ENCODE results near the gene RASGEF1C.
"Not testable (repeated sequence)": the region's sequence is repeated elsewhere in the genome, so short reads cannot be mapped to it uniquely, and the experiment has no call there.

RASGEF1C gene

GRCh38 chr5:180210961-180211760 is 2.1 kb upstream of the RASGEF1C start:
- peaks cover 14% of the 10 kb centered on the region for H3K27me3 ChIP-seq (ENCODE audit: low read depth, low read length)

GRCh38 chr5:180210077-180210476 is 1.1 kb upstream of the RASGEF1C start:
- H3K4me3 ChIP-seq (ENCODE audit: low read depth in 1 of 2, low read length in 2 of 2); H3K9me3 ChIP-seq (ENCODE audit: control insufficient read depth in 1 of 2, low read length in 2 of 2); H3K36me3 ChIP-seq (ENCODE audit: control insufficient read depth in 1 of 2, insufficient read depth in 2 of 2, low read length in 2 of 2); H3K27ac ChIP-seq (ENCODE audit: low read length); H3K4me1 ChIP-seq (ENCODE audit: control insufficient read depth in 1 of 2, insufficient read depth in 2 of 2, low read length in 2 of 2): not testable (repeated sequence)
- H3K27me3 ChIP-seq (ENCODE audit: low read depth, low read length) = peaks cover 14% of the 10 kb centered on the region

More at GRCh38 chr5:180210961-180211760, 2.1 kb upstream of the RASGEF1C start:
- peaks cover 0 to 15% of the 10 kb centered on the region in 2 donors for H3K9me3 ChIP-seq (ENCODE audit: control insufficient read depth in 1 of 2, low read length in 2 of 2)
- H3K4me1 ChIP-seq (ENCODE audit: control insufficient read depth in 1 of 2, insufficient read depth in 2 of 2, low read length in 2 of 2) = peaks cover 0 to 9% of the 10 kb centered on the region in 2 donors
- H3K4me3 ChIP-seq (ENCODE audit: low read depth in 1 of 2, low read length in 2 of 2) = no peak overlapping the region
- H3K36me3 ChIP-seq (ENCODE audit: control insufficient read depth in 1 of 2, insufficient read depth in 2 of 2, low read length in 2 of 2) = no peaks in the 10 kb centered on the region
- H3K27ac ChIP-seq (ENCODE audit: low read length) = no peak overlapping the region

- Histone ChIP-seq H3K4me3 (ENCODE audit: low read depth in 1 of 2, low read length in 2 of 2) (peak overlapping the region; percentile 33 to 59), H3K4me1 (ENCODE audit: control insufficient read depth in 1 of 2, insufficient read depth in 2 of 2, low read length in 2 of 2) (peaks cover 0 to 9% of the 10 kb centered on the region in 2 donors), H3K36me3 (ENCODE audit: control insufficient read depth in 1 of 2, insufficient read depth in 2 of 2, low read length in 2 of 2) (no peaks in the 10 kb centered on the region), H3K27me3 (ENCODE audit: low read depth, low read length) (peaks cover 14% of the 10 kb centered on the region), H3K27ac (ENCODE audit: low read length) (no peak overlapping the region), H3K9me3 (ENCODE audit: control insufficient read depth in 1 of 2, low read length in 2 of 2) (no peaks in the 10 kb centered on the region)
Measured at GRCh38 chr5:180208435-180209081, 453 bp downstream of the RASGEF1C start.

- Histone ChIP-seq H3K27me3 (ENCODE audit: low read depth, low read length) (peaks cover 14% of the 10 kb centered on the region), H3K4me1 (ENCODE audit: control insufficient read depth in 1 of 2, insufficient read depth in 2 of 2, low read length in 2 of 2) (peaks cover 0 to 9% of the 10 kb centered on the region in 2 donors), H3K36me3 (ENCODE audit: control insufficient read depth in 1 of 2, insufficient read depth in 2 of 2, low read length in 2 of 2) (no peaks in the 10 kb centered on the region), H3K9me3 (ENCODE audit: control insufficient read depth in 1 of 2, low read length in 2 of 2) (no peaks in the 10 kb centered on the region), H3K4me3 (ENCODE audit: low read depth in 1 of 2, low read length in 2 of 2) (peak overlapping the region; percentile 33 to 59), H3K27ac (ENCODE audit: low read length) (no peak overlapping the region)
Measured at GRCh38 chr5:180208038-180208434, 975 bp downstream of the RASGEF1C start.

- Histone ChIP-seq H3K27me3 (ENCODE audit: low read depth, low read length) (peaks cover 14% of the 10 kb centered on the region), H3K36me3 (ENCODE audit: control insufficient read depth in 1 of 2, insufficient read depth in 2 of 2, low read length in 2 of 2) (no peaks in the 10 kb centered on the region), H3K27ac (ENCODE audit: low read length) (no peak overlapping the region), H3K4me3 (ENCODE audit: low read depth in 1 of 2, low read length in 2 of 2) (peak overlapping the region in 1 of 2 donors; percentile 59), H3K4me1 (ENCODE audit: control insufficient read depth in 1 of 2, insufficient read depth in 2 of 2, low read length in 2 of 2) (peaks cover 0 to 9% of the 10 kb centered on the region in 2 donors), H3K9me3 (ENCODE audit: control insufficient read depth in 1 of 2, low read length in 2 of 2) (no peaks in the 10 kb centered on the region)
Measured at GRCh38 chr5:180207593-180207992, 1.4 kb downstream of the RASGEF1C start.

GRCh38 chr5:180206993-180207392 is 2.0 kb downstream of the RASGEF1C start:
- no peak overlapping the region for H3K27ac ChIP-seq (ENCODE audit: low read length)
- peaks cover 14% of the 10 kb centered on the region for H3K27me3 ChIP-seq (ENCODE audit: low read depth, low read length)
- H3K9me3 ChIP-seq (ENCODE audit: control insufficient read depth in 1 of 2, low read length in 2 of 2) = no peaks in the 10 kb centered on the region
- H3K36me3 ChIP-seq (ENCODE audit: control insufficient read depth in 1 of 2, insufficient read depth in 2 of 2, low read length in 2 of 2) = no peaks in the 10 kb centered on the region
- no peak overlapping the region for H3K4me3 ChIP-seq (ENCODE audit: low read depth in 1 of 2, low read length in 2 of 2)
- H3K4me1 ChIP-seq (ENCODE audit: control insufficient read depth in 1 of 2, insufficient read depth in 2 of 2, low read length in 2 of 2) = peaks cover 0 to 9% of the 10 kb centered on the region in 2 donors

- Histone ChIP-seq H3K4me3 (ENCODE audit: low read depth in 1 of 2, low read length in 2 of 2) (no peak overlapping the region), H3K27me3 (ENCODE audit: low read depth, low read length) (peaks cover 14% of the 10 kb centered on the region), H3K4me1 (ENCODE audit: control insufficient read depth in 1 of 2, insufficient read depth in 2 of 2, low read length in 2 of 2) (peaks cover 0 to 9% of the 10 kb centered on the region in 2 donors), H3K36me3 (ENCODE audit: control insufficient read depth in 1 of 2, insufficient read depth in 2 of 2, low read length in 2 of 2) (no peaks in the 10 kb centered on the region), H3K27ac (ENCODE audit: low read length) (no peak overlapping the region), H3K9me3 (ENCODE audit: control insufficient read depth in 1 of 2, low read length in 2 of 2) (no peaks in the 10 kb centered on the region)
Measured at GRCh38 chr5:180205916-180206315, 3.1 kb downstream of the RASGEF1C start.

- H3K36me3 ChIP-seq (ENCODE audit: control insufficient read depth in 1 of 2, insufficient read depth in 2 of 2, low read length in 2 of 2) = no peaks in the 10 kb centered on the region
- no peak overlapping the region for H3K27ac ChIP-seq (ENCODE audit: low read length)
- peaks cover 11% of the 10 kb centered on the region for H3K27me3 ChIP-seq (ENCODE audit: low read depth, low read length)
- H3K4me3 ChIP-seq (ENCODE audit: low read depth in 1 of 2, low read length in 2 of 2) = no peak overlapping the region
- no peaks in the 10 kb centered on the region for H3K9me3 ChIP-seq (ENCODE audit: control insufficient read depth in 1 of 2, low read length in 2 of 2)
- H3K4me1 ChIP-seq (ENCODE audit: control insufficient read depth in 1 of 2, insufficient read depth in 2 of 2, low read length in 2 of 2) = peaks cover 0 to 8% of the 10 kb centered on the region in 2 donors
Measured at GRCh38 chr5:180204276-180204819, 4.7 kb downstream of the RASGEF1C start.

GRCh38 chr5:180202939-180203573 is 6.0 kb downstream of the RASGEF1C start:
- no peak overlapping the region for H3K4me3 ChIP-seq (ENCODE audit: low read depth in 1 of 2, low read length in 2 of 2)
- no peaks in the 10 kb centered on the region for H3K36me3 ChIP-seq (ENCODE audit: control insufficient read depth in 1 of 2, insufficient read depth in 2 of 2, low read length in 2 of 2)
- H3K27ac ChIP-seq (ENCODE audit: low read length) = no peak overlapping the region
- H3K4me1 ChIP-seq (ENCODE audit: control insufficient read depth in 1 of 2, insufficient read depth in 2 of 2, low read length in 2 of 2) = no peaks in the 10 kb centered on the region
- H3K9me3 ChIP-seq (ENCODE audit: control insufficient read depth in 1 of 2, low read length in 2 of 2) = no peaks in the 10 kb centered on the region
- H3K27me3 ChIP-seq (ENCODE audit: low read depth, low read length) = peaks cover 6% of the 10 kb centered on the region

- Histone ChIP-seq H3K27ac (ENCODE audit: low read length) (no peak overlapping the region), H3K4me1 (ENCODE audit: control insufficient read depth in 1 of 2, insufficient read depth in 2 of 2, low read length in 2 of 2) (no peaks in the 10 kb centered on the region), H3K36me3 (ENCODE audit: control insufficient read depth in 1 of 2, insufficient read depth in 2 of 2, low read length in 2 of 2) (no peaks in the 10 kb centered on the region), H3K27me3 (ENCODE audit: low read depth, low read length) (no peaks in the 10 kb centered on the region), H3K4me3 (ENCODE audit: low read depth in 1 of 2, low read length in 2 of 2) (no peak overlapping the region), H3K9me3 (ENCODE audit: control insufficient read depth in 1 of 2, low read length in 2 of 2) (no peaks in the 10 kb centered on the region)
Measured at GRCh38 chr5:180201051-180201987, 7.7 kb downstream of the RASGEF1C start.

Measured in muscle layer of duodenum (tissue), 2 donors.